ENCODE data around the gene GLTP. TPM values are rescaled to one million over a fixed set of nuclear protein-coding genes. Genes with fewer than 3 reads are reported as not detected.

Gene GLTP
- total RNA-seq, 4 donors from 2014 or later: 207 to 654 (median 526) TPM

- Histone ChIP-seq H3K27ac (no peak overlapping the region), H3K9me3 (no peaks in the 10 kb centered on the region), H3K27me3 (no peaks in the 10 kb centered on the region), H3K4me3 (no peak overlapping the region), H3K36me3 (no peaks in the 10 kb centered on the region), H3K4me1 (peaks cover 48% of the 10 kb centered on the region)
- WGBS: 73% methylated on average over 13 of the region's 13 CpGs
- no peak for TF ChIP-seq CTCF (IDR thresholded peaks at IDR 0.05)
- no peak for TF ChIP-seq EP300 (IDR thresholded peaks at IDR 0.05)
- no peak for TF ChIP-seq POLR2AphosphoS5 (IDR thresholded peaks at IDR 0.05)
- no peak for TF ChIP-seq POLR2A (IDR thresholded peaks at IDR 0.05)
- no peak for DNase-seq (ENCODE audit: low spot score in 2 of 2)
Measured at GRCh38 chr12:109890620-109891170, 10.4 kb upstream of the GLTP start.

GRCh38 chr12:109888179-109889020 is 8.1 kb upstream of the GLTP start:
- Histone ChIP-seq H3K4me1 (peaks cover 51% of the 10 kb centered on the region), H3K27ac (peak overlapping the region; percentile 83)
- WGBS: 33% methylated on average over 12 of the region's 12 CpGs

DNA sequence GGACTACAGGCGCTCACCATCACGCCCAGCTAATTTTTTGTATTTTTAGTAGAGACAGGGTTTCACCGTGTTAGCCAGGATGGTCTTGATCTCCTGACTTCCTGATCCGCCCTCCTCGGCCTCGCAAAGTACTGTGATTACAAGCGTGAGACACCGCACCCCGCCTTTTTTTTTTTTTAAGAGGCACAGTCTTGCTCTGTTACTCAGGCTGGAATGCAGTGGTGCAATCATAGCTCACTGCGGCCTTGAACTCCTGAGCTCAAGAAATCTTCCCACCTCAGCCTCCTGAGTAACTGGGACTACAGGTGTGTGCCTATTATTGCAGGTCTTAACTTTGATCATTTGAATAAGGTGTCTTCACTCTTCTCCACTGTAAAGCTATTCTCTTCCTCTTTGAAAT is 5.3 kb upstream of the GLTP start:
- 75% methylated on average over 10 of the region's 10 CpGs for WGBS
- no peaks in the 10 kb centered on the region for H3K27me3 ChIP-seq
- no peaks in the 10 kb centered on the region for H3K36me3 ChIP-seq
- H3K9me3 ChIP-seq: no peaks in the 10 kb centered on the region
- no peak for DNase-seq (ENCODE audit: low spot score in 2 of 2)
- peaks cover 46% of the 10 kb centered on the region for H3K4me1 ChIP-seq
- TF ChIP-seq POLR2A (IDR thresholded peaks at IDR 0.05) (no peak), CTCF (IDR thresholded peaks at IDR 0.05) (no peak), EP300 (IDR thresholded peaks at IDR 0.05) (no peak), POLR2AphosphoS5 (IDR thresholded peaks at IDR 0.05) (no peak)
- peak overlapping the region; percentile 52 for H3K27ac ChIP-seq
- no peak overlapping the region for H3K4me3 ChIP-seq

More at GRCh38 chr12:109888179-109889020, 8.1 kb upstream of the GLTP start:
- Histone ChIP-seq H3K9me3 (no peaks in the 10 kb centered on the region), H3K27me3 (no peaks in the 10 kb centered on the region), H3K4me3 (no peak overlapping the region), H3K36me3 (no peaks in the 10 kb centered on the region)
- no peak for DNase-seq (ENCODE audit: low spot score in 2 of 2)
- TF ChIP-seq POLR2AphosphoS5 (IDR thresholded peaks at IDR 0.05) (peak in 2 of 3 donors; percentile 27 to 37), POLR2A (IDR thresholded peaks at IDR 0.05) (no peak)

DNA sequence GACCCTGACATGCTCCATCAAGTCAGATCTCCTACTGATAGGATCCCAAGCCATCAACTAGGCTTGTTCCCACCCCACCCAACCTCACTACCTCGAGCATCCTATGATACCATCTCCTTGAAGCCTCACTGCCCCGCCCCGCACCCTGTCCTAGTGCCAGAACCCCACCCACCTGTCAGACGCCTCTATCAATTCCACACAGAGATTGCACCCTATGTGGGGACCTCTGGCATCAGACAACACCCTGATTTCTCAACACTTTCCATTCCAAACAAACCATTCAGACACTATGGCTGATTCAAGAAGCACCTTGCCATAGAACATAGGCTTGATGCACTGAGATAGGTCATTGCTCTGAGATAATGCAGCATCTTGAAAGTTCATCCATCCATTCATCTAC is 3.1 kb upstream of the GLTP start:
- Histone ChIP-seq H3K27me3 (no peaks in the 10 kb centered on the region), H3K9me3 (no peaks in the 10 kb centered on the region), H3K4me3 (no peak overlapping the region), H3K4me1 (peaks cover 39% of the 10 kb centered on the region), H3K27ac (peak overlapping the region; percentile 67), H3K36me3 (no peaks in the 10 kb centered on the region)
- TF ChIP-seq POLR2A (IDR thresholded peaks at IDR 0.05) (no peak), EP300 (IDR thresholded peaks at IDR 0.05) (no peak), POLR2AphosphoS5 (IDR thresholded peaks at IDR 0.05) (no peak)
- peak in 1 of 2 donors; percentile 81 for DNase-seq (ENCODE audit: low spot score in 2 of 2)
- 36% methylated on average over 4 of the region's 4 CpGs for WGBS

DNA sequence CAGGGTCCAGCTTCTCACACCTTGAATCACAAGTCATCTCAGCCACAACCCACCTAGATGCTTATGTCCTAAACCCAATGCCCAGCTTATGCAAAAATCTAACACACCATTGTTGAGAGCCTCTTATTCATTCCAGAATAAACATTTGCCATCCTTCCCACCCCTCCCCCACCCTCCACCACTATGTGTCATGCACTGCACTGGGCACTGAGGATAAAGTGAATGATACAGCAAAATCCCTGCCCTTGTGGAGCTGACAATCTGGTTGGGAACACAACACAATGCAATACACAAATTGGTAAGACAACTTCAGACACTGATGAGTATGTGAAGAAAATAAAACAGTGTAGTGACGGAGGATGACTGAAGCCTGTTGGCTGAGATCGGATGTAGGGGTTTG is 1.4 kb upstream of the GLTP start:
- Histone ChIP-seq H3K27ac (peak overlapping the region; percentile 45), H3K4me1 (peaks cover 43% of the 10 kb centered on the region), H3K36me3 (no peaks in the 10 kb centered on the region), H3K9me3 (no peaks in the 10 kb centered on the region), H3K4me3 (no peak overlapping the region), H3K27me3 (no peaks in the 10 kb centered on the region)
- 91% methylated on average over 2 of the region's 2 CpGs for WGBS
- TF ChIP-seq EP300 (IDR thresholded peaks at IDR 0.05) (no peak), CTCF (IDR thresholded peaks at IDR 0.05) (no peak), POLR2AphosphoS5 (IDR thresholded peaks at IDR 0.05) (no peak), POLR2A (IDR thresholded peaks at IDR 0.05) (no peak)
- no peak for DNase-seq (ENCODE audit: low spot score in 2 of 2)

- Histone ChIP-seq H3K9me3 (no peaks in the 10 kb centered on the region), H3K4me1 (peaks cover 51% of the 10 kb centered on the region), H3K36me3 (no peaks in the 10 kb centered on the region), H3K27ac (peak overlapping the region; percentile 90), H3K4me3 (peak overlapping the region; percentile 91), H3K27me3 (no peaks in the 10 kb centered on the region)
- TF ChIP-seq EP300 (IDR thresholded peaks at IDR 0.05): no peak
- no peak for TF ChIP-seq CTCF (IDR thresholded peaks at IDR 0.05)
- no peak for TF ChIP-seq POLR2AphosphoS5 (IDR thresholded peaks at IDR 0.05)
- TF ChIP-seq POLR2A (IDR thresholded peaks at IDR 0.05): no peak
- WGBS: 11% methylated on average over 9 of the region's 9 CpGs
- DNase-seq (ENCODE audit: low spot score in 2 of 2): no peak
Measured at GRCh38 chr12:109880938-109881337, 597 bp upstream of the GLTP start.

All from suprapubic skin (tissue), 4 donors.